ENCODE results near the gene ZNF280C. TPM values are rescaled to one million over a fixed set of nuclear protein-coding genes. Genes with fewer than 3 reads are reported as not detected.

ZNF280C gene
- total RNA-seq, 4 donors from 2014 or later, result 4.8 to 7.8 (median 6.8) TPM

DNA sequence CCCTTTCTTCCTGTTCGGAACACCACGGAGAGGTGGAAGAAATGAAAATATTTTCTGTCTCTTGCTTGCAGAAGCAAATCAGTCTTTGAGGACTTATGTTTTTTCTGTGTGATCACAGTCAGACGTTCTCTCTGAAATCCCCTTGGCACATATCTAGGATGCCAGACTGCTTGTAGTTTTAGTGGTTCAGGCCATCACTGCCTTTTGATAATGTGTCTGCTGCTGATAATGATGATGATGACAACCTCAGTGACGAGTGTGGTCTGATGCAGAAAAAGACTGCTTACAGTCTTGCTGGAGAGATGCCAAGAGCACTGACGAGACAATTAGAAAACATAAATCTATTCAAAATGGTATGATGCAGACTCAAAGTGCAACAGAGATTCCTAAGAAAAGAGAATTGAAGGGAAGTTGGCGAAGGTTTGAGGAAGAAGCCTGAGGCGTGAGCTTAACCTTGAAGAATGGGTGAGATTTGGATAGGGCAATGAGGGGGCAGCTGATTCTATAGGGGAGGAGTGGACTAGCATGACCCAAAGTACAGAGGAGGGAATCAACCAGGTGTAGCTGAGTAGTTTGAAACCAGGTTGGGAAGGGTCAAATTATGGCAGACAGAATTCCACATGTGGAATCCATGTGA, 89.0 kb downstream of the ZNF280C start:
- 60 to 61% methylated on average over 7 of the region's 7 CpGs for WGBS, 2 donors
- intact Hi-C loops (cut with DNase I), result no loop called here
- no peak for DNase-seq
- no peak overlapping the region for H3K4me3 ChIP-seq (replicated peaks in 1 of 3)
- H3K27me3 ChIP-seq, result no peaks in the 10 kb centered on the region
- TF ChIP-seq CTCF (IDR thresholded peaks at IDR 0.05), result no peak
- TF ChIP-seq POLR2A (IDR thresholded peaks at IDR 0.05), result no peak
- H3K36me3 ChIP-seq, result no peaks in the 10 kb centered on the region
- H3K27ac ChIP-seq, result no peak overlapping the region
- no peaks in the 10 kb centered on the region for H3K4me1 ChIP-seq
- H3K9me3 ChIP-seq, result no peaks in the 10 kb centered on the region

GRCh38 chrX:130179170-130179569, 89.5 kb downstream of the ZNF280C start:
- Histone ChIP-seq H3K9me3 (no peaks in the 10 kb centered on the region), H3K4me3 (replicated peaks in 1 of 3) (no peak overlapping the region), H3K27me3 (no peaks in the 10 kb centered on the region), H3K4me1 (no peaks in the 10 kb centered on the region), H3K36me3 (no peaks in the 10 kb centered on the region), H3K27ac (no peak overlapping the region)
- TF ChIP-seq CTCF (IDR thresholded peaks at IDR 0.05), result no peak
- no peak for TF ChIP-seq POLR2A (IDR thresholded peaks at IDR 0.05)
- WGBS, 2 donors, result 80 to 81% methylated on average over 2 to 5 of the region's 5 CpGs
- intact Hi-C loops (cut with DNase I), result no loop called here
- no peak for DNase-seq

GRCh38 chrX:130176942-130177341, 91.8 kb downstream of the ZNF280C start:
- H3K9me3 ChIP-seq, result no peaks in the 10 kb centered on the region
- H3K27me3 ChIP-seq, result no peaks in the 10 kb centered on the region
- intact Hi-C loops (cut with DNase I), result no loop called here
- H3K36me3 ChIP-seq, result no peaks in the 10 kb centered on the region
- H3K27ac ChIP-seq, result no peak overlapping the region
- no peak for TF ChIP-seq POLR2A (IDR thresholded peaks at IDR 0.05)
- no peaks in the 10 kb centered on the region for H3K4me1 ChIP-seq
- 68 to 69% methylated on average over 4 of the region's 4 CpGs for WGBS, 2 donors
- H3K4me3 ChIP-seq (replicated peaks in 1 of 3), result no peak overlapping the region
- DNase-seq, result no peak

DNA sequence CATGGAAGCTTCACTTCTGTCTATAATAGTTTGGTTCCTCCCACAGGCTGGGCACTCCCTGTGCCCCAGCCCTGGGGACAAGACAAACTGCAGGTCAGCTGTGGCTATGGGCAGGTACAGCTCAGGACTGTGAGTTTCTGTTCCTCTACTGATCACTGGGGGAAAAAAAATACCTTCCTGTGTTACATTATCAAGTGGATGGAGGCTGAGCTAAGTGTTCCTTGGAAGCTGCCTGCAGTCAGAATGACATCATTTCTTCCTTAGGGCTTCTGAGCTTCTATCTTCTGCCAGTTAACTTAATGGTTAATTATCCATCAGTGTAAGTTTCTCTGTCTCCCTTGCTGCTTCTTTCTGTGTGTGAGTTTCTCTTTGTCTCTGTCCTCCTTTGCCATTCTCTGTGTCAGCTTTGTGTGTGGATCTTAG, 92.3 kb downstream of the ZNF280C start:
- Histone ChIP-seq H3K27me3 (no peaks in the 10 kb centered on the region), H3K27ac (no peak overlapping the region), H3K36me3 (no peaks in the 10 kb centered on the region), H3K9me3 (no peaks in the 10 kb centered on the region), H3K4me3 (replicated peaks in 1 of 3) (no peak overlapping the region), H3K4me1 (no peaks in the 10 kb centered on the region)
- intact Hi-C loops (cut with DNase I), result no loop called here
- no peak for DNase-seq
- no peak for TF ChIP-seq CTCF (IDR thresholded peaks at IDR 0.05)
- TF ChIP-seq POLR2A (IDR thresholded peaks at IDR 0.05), result no peak

DNA sequence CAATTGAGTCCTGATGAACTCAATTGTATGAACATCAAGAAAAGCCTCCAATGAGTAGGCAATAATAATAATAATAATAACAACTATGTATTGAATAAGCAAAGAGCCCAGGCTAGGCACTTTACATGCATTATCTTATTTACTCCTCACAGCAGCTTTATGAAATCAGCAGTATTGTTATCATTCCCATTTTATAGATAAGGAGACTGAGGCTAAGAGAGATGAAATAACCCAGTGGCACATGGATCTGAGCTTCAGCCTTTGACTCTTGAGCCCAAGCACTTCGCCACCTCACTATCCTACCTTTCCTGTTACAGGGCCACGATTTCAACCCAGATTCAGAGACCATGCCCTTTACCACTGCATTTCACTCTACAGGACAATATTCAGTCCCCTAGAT, 93.8 kb downstream of the ZNF280C start:
- Histone ChIP-seq H3K27me3 (no peaks in the 10 kb centered on the region), H3K4me3 (replicated peaks in 1 of 3) (no peak overlapping the region), H3K27ac (peak overlapping the region in 1 of 3 donors; percentile 20), H3K4me1 (no peaks in the 10 kb centered on the region), H3K36me3 (no peaks in the 10 kb centered on the region), H3K9me3 (no peaks in the 10 kb centered on the region)
- intact Hi-C loops (cut with DNase I), result no loop called here
- TF ChIP-seq POLR2A (IDR thresholded peaks at IDR 0.05), result no peak
- TF ChIP-seq CTCF (IDR thresholded peaks at IDR 0.05), result no peak
- 96 to 100% methylated on average over 2 of the region's 2 CpGs for WGBS, 2 donors
- no peak for DNase-seq
